HUES48 (cell line): Measurements from ENCODE around the gene POLD2.

Source experiments
- H3K27ac ChIP-seq: one replicate; pipeline ENCODE4 v1.7.0; 2013; ENCODE audit warnings: low read depth, low read length, inconsistent platforms
- H3K27me3 ChIP-seq: 2 replicates; pipeline ENCODE4 v1.6.1; 2013; ENCODE audit warnings: mild to moderate bottlenecking, low read length; ENCODE audit not compliant: control insufficient read depth, insufficient read depth
- H3K36me3 ChIP-seq: 2 replicates; pipeline ENCODE4 v1.6.1; 2013; ENCODE audit warnings: low read length; ENCODE audit not compliant: control insufficient read depth, insufficient read depth
- H3K4me1 ChIP-seq: 2 replicates; pipeline ENCODE4 v1.6.1; 2013; ENCODE audit warnings: mild to moderate bottlenecking, low read length; ENCODE audit not compliant: control insufficient read depth, insufficient read depth
- H3K4me3 ChIP-seq: 2 replicates; pipeline ENCODE4 v1.5.1; 2013; ENCODE audit warnings: mild to moderate bottlenecking, low read depth, low read length
- H3K9ac ChIP-seq: 2 replicates; pipeline ENCODE4 v1.6.1; 2013; ENCODE audit warnings: mild to moderate bottlenecking, low read depth, low read length, moderate library complexity
- H3K9me3 ChIP-seq: 2 replicates; pipeline ENCODE4 v1.6.1; 2013; ENCODE audit warnings: low read length; ENCODE audit not compliant: control insufficient read depth, insufficient read depth

POLD2 gene

DNA sequence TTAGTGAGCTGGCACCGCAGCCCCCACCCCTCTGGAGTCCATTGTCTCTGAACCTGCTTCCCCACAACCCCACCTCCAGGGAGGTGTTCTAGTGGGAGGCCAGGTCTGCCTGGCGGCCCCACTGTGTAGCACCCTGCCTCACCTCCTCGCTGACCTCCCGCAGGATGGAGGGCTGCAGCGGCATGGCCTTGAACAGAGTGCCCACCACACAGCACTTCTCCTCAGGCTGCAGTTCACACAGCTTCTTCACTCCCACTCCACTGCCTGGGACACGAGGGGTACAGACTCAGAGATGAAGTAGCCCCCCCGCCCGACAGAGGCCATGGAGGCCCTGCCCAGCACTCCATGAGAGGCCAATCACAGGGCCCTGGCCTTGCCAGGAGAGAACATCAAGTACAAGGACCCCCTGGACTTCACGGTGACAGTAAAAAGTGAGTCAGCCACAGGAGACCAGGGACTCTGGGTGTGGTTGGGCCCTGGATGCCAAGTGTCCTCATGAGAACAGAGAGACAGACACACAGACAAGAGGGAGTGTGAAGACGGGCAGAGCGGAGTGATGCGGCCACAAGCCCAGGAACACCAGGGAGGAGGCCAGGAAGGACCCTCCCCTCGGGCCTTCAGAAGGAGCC, 5.4 kb downstream of the POLD2 start:
- H3K4me1 ChIP-seq, result no peaks in the 10 kb centered on the region; the same call in 1 of the 2 replicates
- H3K9ac ChIP-seq, result no peak overlapping the region
- H3K4me3 ChIP-seq, result no peak overlapping the region
- H3K36me3 ChIP-seq, result peaks cover 84% of the 10 kb centered on the region
- H3K9me3 ChIP-seq, result no peaks in the 10 kb centered on the region
- no peak overlapping the region for H3K27ac ChIP-seq
- no peaks in the 10 kb centered on the region for H3K27me3 ChIP-seq

DNA sequence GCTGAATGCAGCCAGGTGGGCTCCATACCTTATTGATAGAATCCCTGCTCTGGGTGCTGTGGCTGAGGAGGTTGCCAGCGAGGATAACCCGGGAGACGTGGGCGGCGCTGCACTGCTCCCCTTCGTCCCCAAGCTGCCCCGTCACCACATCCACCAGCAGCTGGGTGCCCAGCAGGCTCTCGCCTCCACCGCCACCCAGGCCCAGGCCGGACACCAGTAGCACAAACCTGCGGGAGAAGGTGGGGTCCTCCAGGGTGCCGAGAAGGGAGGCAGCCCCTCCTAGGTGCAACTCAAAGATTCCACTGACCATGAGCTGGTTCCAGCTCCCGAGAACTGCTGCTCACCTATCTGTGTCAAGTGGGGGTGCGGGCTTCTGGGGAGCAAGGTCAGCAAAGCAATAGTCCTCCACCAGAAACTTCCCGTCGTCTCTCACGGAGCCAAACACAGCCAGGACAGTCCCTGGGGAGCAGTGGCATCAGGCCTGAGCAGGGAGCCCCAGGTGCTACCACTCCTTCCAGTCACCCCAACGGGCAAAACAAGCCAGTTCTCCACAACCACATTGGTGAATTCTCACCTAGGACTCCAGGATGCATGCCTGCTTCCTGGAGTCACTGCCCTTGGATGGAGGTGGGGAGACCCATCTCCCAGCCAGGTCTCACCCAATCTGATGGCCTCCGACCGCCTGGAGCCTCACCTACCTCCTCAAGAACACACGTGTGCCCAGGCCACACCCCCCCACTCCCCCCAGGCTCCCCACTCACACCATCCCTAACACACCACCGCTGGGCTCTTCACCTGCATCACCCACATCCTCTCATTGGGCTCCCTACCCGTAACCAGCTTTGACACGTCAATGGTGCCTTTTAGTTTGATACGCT, 6.3 kb downstream of the POLD2 start:
- H3K36me3 ChIP-seq, result peaks cover 83% of the 10 kb centered on the region
- no peaks in the 10 kb centered on the region for H3K9me3 ChIP-seq
- no peak overlapping the region for H3K27ac ChIP-seq
- H3K4me1 ChIP-seq, result no peaks in the 10 kb centered on the region; the same call in 1 of the 2 replicates
- no peak overlapping the region for H3K9ac ChIP-seq
- no peaks in the 10 kb centered on the region for H3K27me3 ChIP-seq
- H3K4me3 ChIP-seq, result no peak overlapping the region

DNA sequence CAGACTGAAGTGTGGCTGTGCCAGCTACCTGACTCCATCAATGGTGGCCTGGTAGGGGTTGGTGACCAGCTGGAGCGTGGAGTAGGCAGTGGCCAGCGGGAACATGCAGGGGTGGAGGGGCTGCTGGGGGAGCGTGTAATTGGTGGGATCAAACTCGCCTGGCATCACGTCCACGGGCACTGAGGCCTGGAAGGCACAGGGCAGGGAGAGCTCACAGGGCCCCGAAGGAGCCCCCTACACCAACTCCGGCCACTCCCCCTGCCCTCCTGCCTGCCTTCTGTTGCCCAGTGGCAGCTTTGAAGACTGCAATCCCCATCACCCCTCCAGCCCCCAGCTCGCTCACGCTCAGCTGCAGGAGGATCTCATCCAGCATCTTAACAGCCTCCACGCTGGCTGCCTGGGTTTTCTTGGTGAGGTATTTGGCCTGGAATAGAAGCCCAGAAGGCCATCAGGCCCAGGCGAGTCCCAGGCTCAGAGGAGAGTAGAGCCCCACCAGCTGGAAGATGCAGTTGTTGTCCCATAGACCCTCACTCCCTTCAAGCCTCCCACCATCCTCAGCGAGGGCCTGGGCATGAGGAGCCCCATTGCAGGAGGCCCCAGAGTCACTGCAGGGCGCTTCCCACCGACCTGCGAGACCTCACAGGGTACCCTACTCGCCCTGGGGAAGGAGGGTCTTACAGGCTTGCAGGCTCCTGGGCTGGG, 7.1 kb downstream of the POLD2 start:
- Histone ChIP-seq H3K9me3 (no peaks in the 10 kb centered on the region), H3K27ac (no peak overlapping the region), H3K27me3 (no peaks in the 10 kb centered on the region), H3K36me3 (peaks cover 82% of the 10 kb centered on the region), H3K4me3 (no peak overlapping the region), H3K4me1 (no peaks in the 10 kb centered on the region), H3K9ac (no peak overlapping the region)

DNA sequence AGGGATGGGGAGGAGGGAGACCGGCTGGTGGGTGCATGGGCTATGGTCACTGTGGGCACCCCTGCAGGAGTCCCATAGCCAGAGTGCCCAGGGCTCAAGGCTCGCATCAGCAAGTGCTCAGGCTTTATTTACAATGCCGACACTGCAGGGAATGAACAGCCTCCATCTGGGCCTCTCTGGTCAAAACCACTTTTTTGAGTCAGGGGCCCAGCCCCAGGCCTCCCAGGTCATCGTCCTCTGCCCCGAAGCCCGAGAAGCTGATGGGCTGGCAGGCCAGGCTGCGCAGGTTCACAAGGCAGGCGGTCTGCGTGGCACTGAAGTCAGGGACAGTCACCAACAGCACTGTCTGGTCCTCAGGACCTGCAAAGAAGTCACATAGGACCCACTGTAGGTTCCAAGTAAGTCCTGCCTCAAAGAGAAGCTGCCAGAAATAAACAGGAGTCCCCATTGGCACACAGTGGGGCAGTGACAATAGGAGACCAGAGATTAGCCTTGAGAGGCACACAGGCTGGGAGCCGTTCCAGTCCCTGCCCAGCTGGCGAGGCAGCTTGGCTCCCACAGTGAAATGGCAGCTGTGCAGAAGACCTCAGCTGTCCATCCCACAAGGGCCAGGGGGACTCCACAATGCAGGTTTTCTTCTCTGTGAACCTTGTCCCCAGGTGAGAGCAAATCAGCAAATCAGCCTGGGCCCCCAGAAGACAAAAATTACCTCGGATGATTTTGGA, 8.6 kb downstream of the POLD2 start:
- Histone ChIP-seq H3K9ac (no peak overlapping the region), H3K4me3 (no peak overlapping the region), H3K9me3 (no peaks in the 10 kb centered on the region), H3K36me3 (peaks cover 82% of the 10 kb centered on the region), H3K27ac (no peak overlapping the region), H3K27me3 (no peaks in the 10 kb centered on the region), H3K4me1 (no peaks in the 10 kb centered on the region)

DNA sequence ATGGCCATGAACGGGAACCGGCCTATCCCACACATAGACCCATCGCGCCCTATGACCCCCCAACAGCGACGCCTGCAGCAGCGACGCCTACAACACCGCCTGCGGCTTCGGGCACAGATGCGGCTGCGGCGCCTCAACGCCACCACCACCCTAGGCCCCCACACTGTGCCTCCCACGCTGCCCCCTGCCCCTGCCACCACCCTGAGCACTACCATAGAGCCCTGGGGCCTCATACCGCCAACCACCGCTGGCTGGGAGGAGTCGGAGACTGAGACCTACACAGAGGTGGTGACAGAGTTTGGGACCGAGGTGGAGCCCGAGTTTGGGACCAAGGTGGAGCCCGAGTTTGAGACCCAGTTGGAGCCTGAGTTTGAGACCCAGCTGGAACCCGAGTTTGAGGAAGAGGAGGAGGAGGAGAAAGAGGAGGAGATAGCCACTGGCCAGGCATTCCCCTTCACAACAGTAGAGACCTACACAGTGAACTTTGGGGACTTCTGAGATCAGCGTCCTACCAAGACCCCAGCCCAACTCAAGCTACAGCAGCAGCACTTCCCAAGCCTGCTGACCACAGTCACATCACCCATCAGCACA, 9.5 kb downstream of the POLD2 start:
- H3K36me3 ChIP-seq, result peaks cover 77% of the 10 kb centered on the region
- no peak overlapping the region for H3K4me3 ChIP-seq
- H3K9ac ChIP-seq, result no peak overlapping the region
- H3K27ac ChIP-seq, result no peak overlapping the region
- no peaks in the 10 kb centered on the region for H3K27me3 ChIP-seq
- H3K9me3 ChIP-seq, result no peaks in the 10 kb centered on the region
- H3K4me1 ChIP-seq, result no peaks in the 10 kb centered on the region

DNA sequence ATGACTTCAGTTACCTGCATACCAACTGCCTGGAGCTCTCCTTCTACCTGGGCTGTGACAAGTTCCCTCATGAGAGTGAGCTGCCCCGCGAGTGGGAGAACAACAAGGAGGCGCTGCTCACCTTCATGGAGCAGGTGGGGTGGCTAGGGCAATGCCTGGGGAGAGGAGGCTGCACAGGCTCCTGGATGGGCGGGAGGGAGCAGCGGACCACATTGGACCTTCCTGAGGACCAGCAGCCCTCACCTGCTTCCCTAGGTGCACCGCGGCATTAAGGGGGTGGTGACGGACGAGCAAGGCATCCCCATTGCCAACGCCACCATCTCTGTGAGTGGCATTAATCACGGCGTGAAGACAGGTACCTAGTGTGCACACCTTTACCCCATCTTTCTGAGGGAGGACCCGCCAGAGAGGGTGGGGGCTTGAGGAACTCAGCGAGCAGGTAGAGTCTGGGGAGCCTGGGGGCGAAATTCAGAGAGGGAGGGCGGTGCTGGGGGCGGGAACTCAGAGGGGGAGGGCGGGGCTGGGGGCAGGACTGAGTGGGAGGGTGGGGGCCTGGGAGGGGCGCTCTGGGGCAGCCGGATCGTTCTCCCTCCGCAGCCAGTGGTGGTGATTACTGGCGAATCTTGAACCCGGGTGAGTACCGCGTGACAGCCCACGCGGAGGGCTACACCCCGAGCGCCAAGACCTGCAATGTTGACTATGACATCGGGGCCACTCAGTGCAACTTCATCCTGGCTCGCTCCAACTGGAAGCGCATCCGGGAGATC, 10.2 kb downstream of the POLD2 start:
- Histone ChIP-seq H3K4me3 (no peak overlapping the region), H3K4me1 (no peaks in the 10 kb centered on the region), H3K36me3 (peaks cover 74% of the 10 kb centered on the region), H3K9me3 (no peaks in the 10 kb centered on the region), H3K27me3 (no peaks in the 10 kb centered on the region), H3K9ac (no peak overlapping the region), H3K27ac (no peak overlapping the region)

DNA sequence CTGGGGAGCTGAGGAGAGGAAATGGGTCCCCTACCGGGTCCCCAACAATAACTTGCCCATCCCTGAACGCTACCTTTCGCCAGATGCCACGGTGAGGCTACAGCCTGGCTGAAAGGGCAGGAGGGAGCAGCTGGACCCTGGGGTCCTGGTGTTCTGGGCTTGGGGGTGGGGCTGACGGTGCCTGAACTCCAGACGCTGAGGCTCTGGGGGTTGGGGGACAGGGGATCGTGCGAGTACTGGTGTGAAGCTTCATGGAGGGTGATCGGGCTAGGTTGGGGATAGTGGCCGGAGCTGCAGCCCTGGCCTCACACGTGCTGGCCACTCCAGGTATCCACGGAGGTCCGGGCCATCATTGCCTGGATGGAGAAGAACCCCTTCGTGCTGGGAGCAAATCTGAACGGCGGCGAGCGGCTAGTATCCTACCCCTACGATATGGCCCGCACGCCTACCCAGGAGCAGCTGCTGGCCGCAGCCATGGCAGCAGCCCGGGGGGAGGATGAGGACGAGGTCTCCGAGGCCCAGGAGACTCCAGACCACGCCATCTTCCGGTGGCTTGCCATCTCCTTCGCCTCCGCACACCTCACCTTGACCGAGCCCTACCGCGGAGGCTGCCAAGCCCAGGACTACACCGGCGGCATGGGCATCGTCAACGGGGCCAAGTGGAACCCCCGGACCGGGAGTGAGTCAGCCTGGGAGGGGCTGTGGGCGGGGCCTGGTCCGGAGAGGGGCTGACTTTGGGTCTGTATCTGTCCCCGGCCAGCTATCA, 10.9 kb downstream of the POLD2 start:
- no peak overlapping the region for H3K9ac ChIP-seq
- H3K9me3 ChIP-seq, result no peaks in the 10 kb centered on the region
- no peak overlapping the region for H3K27ac ChIP-seq
- no peaks in the 10 kb centered on the region for H3K4me1 ChIP-seq
- H3K4me3 ChIP-seq, result no peak overlapping the region
- no peaks in the 10 kb centered on the region for H3K27me3 ChIP-seq
- H3K36me3 ChIP-seq, result peaks cover 66% of the 10 kb centered on the region

DNA sequence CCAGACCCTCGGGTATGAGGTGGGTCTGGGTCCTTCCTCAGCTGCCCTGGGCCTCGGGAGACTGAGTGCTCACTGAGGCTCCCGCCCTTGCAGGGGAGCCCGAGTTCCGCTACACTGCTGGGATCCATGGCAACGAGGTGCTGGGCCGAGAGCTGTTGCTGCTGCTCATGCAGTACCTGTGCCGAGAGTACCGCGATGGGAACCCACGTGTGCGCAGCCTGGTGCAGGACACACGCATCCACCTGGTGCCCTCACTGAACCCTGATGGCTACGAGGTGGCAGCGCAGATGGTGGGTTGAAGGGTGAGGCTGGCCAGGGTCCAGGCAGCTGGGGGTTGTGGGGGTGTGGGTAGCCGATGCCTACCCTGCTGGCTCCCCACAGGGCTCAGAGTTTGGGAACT, 11.6 kb downstream of the POLD2 start:
- H3K36me3 ChIP-seq, result peaks cover 59% of the 10 kb centered on the region
- no peak overlapping the region for H3K27ac ChIP-seq
- no peaks in the 10 kb centered on the region for H3K27me3 ChIP-seq

DNA sequence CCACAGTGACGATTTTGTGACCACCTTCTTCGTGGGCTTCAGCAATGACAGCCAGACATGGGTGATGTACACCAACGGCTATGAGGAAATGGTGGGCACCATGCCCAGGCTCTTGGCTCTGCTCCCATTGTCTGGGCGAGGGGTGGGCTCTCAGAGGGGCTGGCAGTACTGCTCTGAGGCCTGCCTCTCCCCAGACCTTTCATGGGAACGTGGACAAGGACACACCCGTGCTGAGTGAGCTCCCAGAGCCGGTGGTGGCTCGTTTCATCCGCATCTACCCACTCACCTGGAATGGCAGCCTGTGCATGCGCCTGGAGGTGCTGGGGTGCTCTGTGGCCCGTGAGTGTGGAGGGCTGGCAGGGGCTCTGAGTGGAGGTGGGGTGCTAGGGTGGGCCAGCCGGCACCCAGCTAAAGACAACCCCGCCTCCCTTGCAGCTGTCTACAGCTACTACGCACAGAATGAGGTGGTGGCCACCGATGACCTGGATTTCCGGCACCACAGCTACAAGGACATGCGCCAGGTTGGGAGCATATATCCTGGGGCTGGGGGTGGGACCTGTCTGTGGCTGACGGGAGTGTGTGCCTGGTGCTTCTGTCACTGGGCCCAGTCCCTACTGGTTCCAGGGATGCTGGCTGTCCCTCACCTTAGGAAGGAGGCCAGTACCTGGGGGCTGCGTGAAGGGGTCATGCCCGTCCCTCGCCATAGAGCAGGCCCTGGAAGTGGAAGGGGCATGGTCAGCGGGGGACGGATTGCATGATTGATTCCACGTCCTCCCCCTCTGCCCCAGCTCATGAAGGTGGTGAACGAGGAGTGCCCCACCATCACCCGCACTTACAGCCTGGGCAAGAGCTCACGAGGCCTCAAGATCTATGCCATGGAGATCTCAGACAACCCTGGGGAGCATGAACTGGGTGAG, 12.4 kb downstream of the POLD2 start:
- Histone ChIP-seq H3K27me3 (no peaks in the 10 kb centered on the region), H3K27ac (no peak overlapping the region), H3K9ac (no peak overlapping the region), H3K36me3 (peaks cover 52% of the 10 kb centered on the region), H3K4me1 (no peaks in the 10 kb centered on the region), H3K4me3 (no peak overlapping the region), H3K9me3 (no peaks in the 10 kb centered on the region)

More for the DNA sequence above, 11.6 kb downstream of the POLD2 start:
- no peak overlapping the region for H3K4me3 ChIP-seq
- no peaks in the 10 kb centered on the region for H3K4me1 ChIP-seq
- no peaks in the 10 kb centered on the region for H3K9me3 ChIP-seq
- H3K9ac ChIP-seq, result no peak overlapping the region
